GM12873 (cell line): ENCODE data around the gene CHRNA10.

Experiments
- CTCF ChIP-seq: IDR thresholded peaks from 2 replicates; pipeline ENCODE4 v1.5.1; 2012; ENCODE audit warnings: low read depth, mild to moderate bottlenecking, moderate library complexity, low read length, control low read depth; ENCODE audit not compliant: insufficient read depth; ENCODE audit errors: missing control alignments

Gene CHRNA10

GRCh38 chr11:3665336-3666022 is 5.7 kb downstream of the CHRNA10 start:
- no peak for TF ChIP-seq CTCF

GRCh38 chr11:3664032-3664630 is 7.1 kb downstream of the CHRNA10 start:
- no peak for TF ChIP-seq CTCF

- no peak for TF ChIP-seq CTCF
Measured at GRCh38 chr11:3662856-3663255, 8.3 kb downstream of the CHRNA10 start.

GRCh38 chr11:3660960-3661359 is 10.2 kb downstream of the CHRNA10 start:
- TF ChIP-seq CTCF: no peak

- TF ChIP-seq CTCF: no peak
Measured at GRCh38 chr11:3659595-3660515, 11.3 kb downstream of the CHRNA10 start.

- no peak for TF ChIP-seq CTCF
Measured at GRCh38 chr11:3658252-3658651, 12.9 kb downstream of the CHRNA10 start.

- TF ChIP-seq CTCF: no peak
Measured at GRCh38 chr11:3655547-3655946, 15.6 kb downstream of the CHRNA10 start.
